GM19240 (cell line): ENCODE measurements around the gene PHF5A.
"Not testable (repeated sequence)": the region's sequence is repeated elsewhere in the genome, so short reads cannot be mapped to it uniquely, and the experiment has no call there.

Experiments
- DNase-seq: peaks from one replicate; pipeline ENCODE4 v3.0.0; 2011; ENCODE audit warnings: low spot score; ENCODE audit not compliant: insufficient read length

PHF5A gene

DNA sequence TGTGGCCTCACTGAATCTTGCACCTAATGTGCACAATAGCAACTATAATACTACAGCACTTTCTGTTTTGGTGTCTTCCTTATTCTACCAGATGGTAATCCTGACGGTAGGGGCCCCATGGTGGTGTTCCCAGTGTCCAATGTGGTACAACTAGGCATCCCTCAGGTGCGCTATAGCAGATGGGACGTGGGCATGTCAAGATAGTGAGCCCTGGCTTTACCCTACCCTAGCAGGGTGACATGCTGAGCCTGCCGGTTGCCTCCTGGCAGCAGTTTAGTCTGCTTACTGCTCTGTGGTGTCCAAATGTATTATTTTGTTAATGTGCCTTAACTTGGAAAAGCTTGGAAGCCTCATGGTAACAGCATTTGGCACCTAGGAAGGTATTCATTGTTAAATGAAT lies 19.6 kb upstream of the PHF5A start:
- no peak for DNase-seq

- no peak for DNase-seq
Observed at GRCh38 chr22:41487037-41487935, 18.8 kb upstream of the PHF5A start.

GRCh38 chr22:41485033-41485432 lies 16.5 kb upstream of the PHF5A start:
- no peak for DNase-seq

DNA sequence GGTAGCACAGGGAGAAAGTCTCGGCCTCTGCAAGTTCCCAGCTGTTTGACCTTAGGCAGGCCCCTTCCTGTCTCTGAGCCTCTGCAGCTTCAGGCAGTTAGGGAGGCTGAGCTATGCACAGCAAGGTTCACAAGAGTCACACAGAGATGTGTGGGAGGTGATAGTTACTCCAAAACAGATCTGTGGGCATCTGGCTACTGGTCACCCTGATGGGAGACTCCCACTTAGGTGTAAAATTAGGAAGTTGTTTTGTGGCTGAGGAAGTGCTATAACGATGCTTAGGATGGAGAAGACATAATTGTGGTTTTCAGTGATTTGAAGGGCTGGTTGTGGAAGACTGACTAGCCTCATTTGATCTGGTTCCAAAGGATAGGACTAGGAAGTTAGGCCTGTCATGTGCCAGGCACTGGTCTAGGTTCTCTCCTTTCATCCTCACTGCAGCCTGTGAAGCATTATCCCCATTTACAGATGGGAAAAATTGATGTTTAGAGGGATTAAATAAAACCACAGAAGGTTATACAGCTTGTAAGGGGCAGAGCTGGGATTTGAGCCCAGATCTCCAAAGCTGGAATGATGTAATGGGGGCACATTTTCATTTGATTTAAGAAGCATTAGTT lies 13.9 kb upstream of the PHF5A start:
- DNase-seq = no peak

- DNase-seq = no peak
Observed at GRCh38 chr22:41481925-41482318, 13.4 kb upstream of the PHF5A start.

DNA sequence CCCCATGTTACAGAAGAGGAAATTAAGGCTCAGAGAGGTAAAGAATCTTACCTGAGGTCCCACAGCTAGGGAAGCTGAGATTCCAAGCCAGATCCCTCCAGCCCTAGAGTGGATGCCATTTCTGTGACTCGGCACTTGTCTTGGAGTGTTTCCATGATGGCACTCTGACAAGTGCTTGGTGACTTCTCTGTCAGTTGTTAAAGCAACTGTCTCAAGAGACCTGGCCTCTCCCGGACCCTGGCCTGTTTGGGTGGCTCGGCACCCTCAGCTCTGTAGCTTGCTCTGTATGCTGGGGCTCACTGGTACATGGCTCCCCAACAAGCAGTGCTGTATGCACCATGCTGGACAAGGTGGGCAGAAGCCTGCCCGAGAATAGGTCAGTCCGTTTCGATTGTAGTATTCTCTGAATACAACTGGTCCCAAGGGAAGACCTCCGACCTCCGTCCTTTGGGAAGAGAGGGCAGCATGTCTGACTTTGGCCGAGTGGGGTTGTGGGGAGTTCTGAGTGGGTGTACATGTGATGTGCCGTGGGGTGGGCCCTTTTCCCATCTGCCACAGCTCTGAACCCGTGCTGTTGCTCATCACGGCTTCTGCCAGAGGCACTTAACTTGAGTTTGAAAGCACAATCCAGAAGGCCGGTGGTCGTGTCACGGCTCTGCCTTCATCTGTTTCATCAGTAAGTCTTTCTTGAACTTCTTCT lies 12.8 kb upstream of the PHF5A start:
- no peak for DNase-seq

DNA sequence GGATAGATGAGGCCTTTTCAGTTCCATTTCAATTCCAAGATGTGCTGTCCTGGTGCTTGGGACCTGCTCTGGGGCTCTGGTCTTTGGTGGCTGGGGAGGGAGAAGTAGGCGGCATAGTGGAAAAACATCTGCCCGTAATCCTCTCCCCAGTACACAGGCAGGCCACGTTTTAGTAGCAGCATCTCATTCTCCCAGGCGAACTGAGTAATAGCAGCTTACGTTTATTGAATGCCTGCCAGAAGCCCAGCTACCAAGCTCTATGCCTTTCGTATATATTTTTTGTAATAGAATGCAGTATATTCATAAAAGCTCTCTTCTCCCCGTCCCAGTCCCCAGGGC lies 11.9 kb upstream of the PHF5A start:
- DNase-seq = no peak

DNA sequence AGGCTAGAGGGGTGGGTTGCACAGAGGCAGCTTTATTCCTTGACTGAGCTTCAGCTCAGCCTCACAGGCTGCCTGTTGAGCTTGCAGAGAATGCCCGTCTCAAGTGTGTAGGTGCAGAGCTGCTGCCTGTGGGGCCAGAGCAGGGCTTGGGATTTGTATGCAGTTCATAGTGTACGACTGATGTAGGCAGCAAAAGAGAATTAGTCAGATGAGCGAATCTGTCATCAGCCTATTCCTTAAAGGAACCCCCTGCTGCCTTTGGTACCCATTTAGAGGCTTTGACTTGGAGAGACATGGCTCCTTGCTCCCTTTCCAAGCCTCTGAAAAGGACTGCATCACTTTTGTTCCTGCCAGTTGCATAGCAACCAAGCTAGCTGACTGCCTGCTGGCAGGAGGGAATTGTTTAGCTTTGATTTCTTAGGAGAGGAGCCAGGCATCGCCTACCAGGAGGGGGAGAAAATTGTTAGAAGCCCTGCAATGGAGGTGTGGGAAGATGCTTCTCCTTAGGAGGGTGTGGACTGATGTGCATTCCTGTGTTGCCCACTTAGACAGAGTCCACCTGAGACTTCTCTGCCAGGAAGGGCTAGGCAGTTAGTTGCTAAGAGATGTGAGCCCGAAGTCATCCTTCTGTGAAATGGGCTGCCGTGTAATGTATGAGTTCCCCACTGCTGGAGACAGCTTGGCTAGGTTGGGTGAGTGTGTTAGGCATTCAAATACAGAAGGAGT lies 11.3 kb upstream of the PHF5A start:
- DNase-seq = no peak

DNA sequence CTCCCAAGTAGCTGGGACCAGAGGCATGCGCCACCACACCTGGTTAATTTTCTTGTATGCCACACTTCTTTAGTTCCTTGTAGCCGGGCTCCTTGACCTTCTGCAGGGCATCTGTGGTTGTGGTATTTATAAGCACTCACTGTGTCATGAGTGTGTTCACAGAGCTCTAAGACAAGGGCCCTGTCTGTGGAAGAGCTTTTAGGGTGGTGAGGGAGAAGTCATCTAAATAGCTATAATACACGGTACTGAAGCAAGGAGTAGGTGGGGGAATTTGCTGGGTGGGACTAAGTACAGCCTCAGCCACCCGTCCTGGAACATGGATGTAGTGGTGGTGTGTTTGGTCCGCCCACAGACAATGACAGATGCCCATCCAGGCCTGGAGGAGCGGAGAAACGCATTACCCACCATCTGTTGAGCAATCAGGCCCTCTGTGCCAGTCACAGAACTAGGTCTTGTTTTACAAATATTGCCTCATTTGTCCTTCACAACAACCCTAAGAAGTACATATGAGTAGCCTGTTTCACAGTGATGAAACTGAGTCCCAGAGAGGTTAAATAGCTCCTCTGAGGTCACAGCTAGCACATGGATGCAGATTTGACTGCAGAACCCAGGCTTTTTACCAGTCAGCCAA lies 10.5 kb upstream of the PHF5A start:
- DNase-seq = no peak

- no peak for DNase-seq
Observed at GRCh38 chr22:41478473-41478872, 10.0 kb upstream of the PHF5A start.

- no peak for DNase-seq
Observed at GRCh38 chr22:41474872-41475451, 6.5 kb upstream of the PHF5A start.

GRCh38 chr22:41471568-41471967 lies 3.1 kb upstream of the PHF5A start:
- DNase-seq = no peak

GRCh38 chr22:41470886-41471285 lies 2.4 kb upstream of the PHF5A start:
- no peak for DNase-seq

- no peak for DNase-seq
Observed at GRCh38 chr22:41469218-41469851, 843 bp upstream of the PHF5A start.

GRCh38 chr22:41461901-41462300 lies 6.6 kb downstream of the PHF5A start:
- no peak for DNase-seq

DNA sequence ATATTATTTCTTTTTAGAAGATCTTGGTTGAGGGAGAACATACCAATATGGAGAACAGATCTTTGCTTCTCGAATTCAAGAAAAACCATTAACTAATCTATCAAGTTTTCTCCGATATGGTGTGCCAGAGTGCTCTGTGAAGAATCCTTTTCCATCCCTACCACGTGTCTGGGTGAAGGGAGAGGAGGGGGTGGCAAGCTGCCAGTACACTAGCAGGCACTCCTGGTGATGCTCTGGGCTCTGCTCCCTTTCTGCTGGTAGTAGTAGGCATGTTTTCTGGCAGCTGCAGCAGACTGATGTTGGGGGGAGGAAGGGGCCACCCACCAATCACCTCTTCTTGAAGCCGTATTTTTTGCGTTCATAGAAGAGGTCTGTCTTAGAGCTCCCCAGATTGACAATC lies 8.4 kb downstream of the PHF5A start:
- not testable (repeated sequence) for DNase-seq

DNA sequence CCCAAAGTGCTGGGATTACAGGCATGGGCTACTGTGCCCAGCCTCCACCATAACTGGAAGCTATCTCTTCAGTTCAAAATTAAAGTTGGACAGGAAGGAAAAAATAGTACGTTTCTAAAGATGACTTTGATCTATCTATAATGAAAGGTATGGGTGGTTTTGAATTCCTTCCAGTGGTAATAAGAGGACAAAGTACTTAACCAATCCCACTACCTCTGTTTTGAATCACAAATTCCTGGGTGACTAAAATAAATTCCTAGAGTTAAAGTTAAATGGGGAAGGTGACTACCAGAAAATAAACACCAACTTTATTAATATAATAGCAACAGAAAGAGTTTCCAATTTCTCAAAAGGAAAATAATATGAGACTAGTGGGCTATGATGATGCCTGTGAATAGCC lies 9.1 kb downstream of the PHF5A start:
- DNase-seq = no peak

- no peak for DNase-seq
Observed at GRCh38 chr22:41458161-41458728, 10.2 kb downstream of the PHF5A start.

GRCh38 chr22:41448189-41448808 lies 20.2 kb downstream of the PHF5A start:
- DNase-seq = peak; percentile 75
